ENCODE data around the gene RHEX. TPM values are rescaled to one million over a fixed set of nuclear protein-coding genes. Genes with fewer than 3 reads are reported as not detected.

Gene RHEX
- polyA plus RNA-seq, 1 of the 3 experiments (the other 2 are of a cell fraction): not detected

- ChIA-PET CTCF (no interaction called here), POLR2A (no interaction called here)
Observed at GRCh38 chr1:206122686-206123085, 69.7 kb downstream of the RHEX start.

DNA sequence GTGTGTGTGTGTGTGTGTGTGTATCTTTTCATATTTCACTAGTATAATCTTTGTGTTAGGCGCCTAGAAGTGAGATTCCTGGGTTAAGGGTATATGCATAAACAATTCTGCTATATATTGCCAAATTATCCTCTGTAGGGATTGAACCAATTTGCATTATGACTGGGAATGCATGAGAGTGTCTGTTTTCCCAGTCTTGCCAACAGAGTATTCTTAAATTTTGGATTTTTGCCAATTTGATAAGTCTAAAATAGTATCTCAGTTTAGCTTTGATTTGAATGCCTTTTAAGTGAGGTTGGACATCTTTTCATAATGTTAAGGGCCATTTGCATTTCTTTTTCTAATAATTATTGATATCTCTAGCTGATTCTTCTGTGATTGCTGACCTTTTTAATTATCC lies 72.4 kb downstream of the RHEX start:
- Histone ChIP-seq H3K36me3 (replicated peaks in 1 of 2; ENCODE audit: control insufficient read depth in 1 of 2, insufficient read depth in 2 of 2, low read length in 1 of 2) (no peaks in the 10 kb centered on the region), H2AFZ (ENCODE audit: low read depth) (no peak overlapping the region), H4K20me1 (ENCODE audit: insufficient read depth) (no peaks in the 10 kb centered on the region), H3K79me2 (ENCODE audit: insufficient read depth) (no peaks in the 10 kb centered on the region), H3K27ac (ENCODE audit: low read depth in 2 of 2, low read length in 1 of 2) (no peak overlapping the region), H3K4me3 (ENCODE audit: low read depth in 2 of 2, low read length in 1 of 2) (no peak overlapping the region), H3K9ac (no peak overlapping the region), H3K9me2 (no peaks in the 10 kb centered on the region), H3F3A (replicated peaks; ENCODE audit: insufficient read depth) (no peaks in the 10 kb centered on the region), H3K9me3 (peaks cover 10% of the 10 kb centered on the region; the same call in 1 of the 2 replicates), H3K4me1 (ENCODE audit: control insufficient read depth in 1 of 2, insufficient read depth in 2 of 2, low read depth in 1 of 2, low read length in 1 of 2) (no peaks in the 10 kb centered on the region), H3K4me2 (no peak overlapping the region), H3K27me3 (ENCODE audit: insufficient read depth) (peaks cover 25% of the 10 kb centered on the region; the same call in 1 of the 2 replicates)
- no peak for DNase-seq
- ChIA-PET POLR2A (no interaction called here), CTCF (interaction anchor here (0.8 to 1.7 kb wide), 2 partner anchors 10 to 95 kb away, joined by 3 to 5 read pairs; no protein-coding TSS in a partner anchor)
- 53% methylated on average over 1 of the region's 1 CpG for WGBS (ENCODE audit: low lambda C conversion rate)
- TF ChIP-seq RFX5 (IDR thresholded peaks at IDR 0.05; ENCODE audit: low read length) (no peak), GATA2 (CRISPR knock-in tag; IDR thresholded peaks at IDR 0.05) (no peak)

More at GRCh38 chr1:206122686-206123085, 69.7 kb downstream of the RHEX start:
- Histone ChIP-seq H4K20me1 (ENCODE audit: insufficient read depth) (no peaks in the 10 kb centered on the region), H3K79me2 (ENCODE audit: insufficient read depth) (no peaks in the 10 kb centered on the region), H3K4me2 (no peak overlapping the region), H3K9me2 (no peaks in the 10 kb centered on the region), H3K9ac (no peak overlapping the region), H3K9me3 (peaks cover 10% of the 10 kb centered on the region; the same call in 1 of the 2 replicates), H3K36me3 (replicated peaks in 1 of 2; ENCODE audit: control insufficient read depth in 1 of 2, insufficient read depth in 2 of 2, low read length in 1 of 2) (no peaks in the 10 kb centered on the region), H2AFZ (ENCODE audit: low read depth) (no peak overlapping the region), H3K27me3 (ENCODE audit: insufficient read depth) (peaks cover 26% of the 10 kb centered on the region), H3K4me3 (ENCODE audit: low read depth in 2 of 2, low read length in 1 of 2) (no peak overlapping the region), H3K27ac (ENCODE audit: low read depth in 2 of 2, low read length in 1 of 2) (no peak overlapping the region), H3F3A (replicated peaks; ENCODE audit: insufficient read depth) (no peaks in the 10 kb centered on the region), H3K4me1 (ENCODE audit: control insufficient read depth in 1 of 2, insufficient read depth in 2 of 2, low read depth in 1 of 2, low read length in 1 of 2) (peaks cover 0 to 3% of the 10 kb centered on the region in 2 experiments; a peak in 1 of 4 replicates)
- no peak for DNase-seq
- TF ChIP-seq RAD21 (IDR thresholded peaks at IDR 0.05; ENCODE audit: low read length) (no peak), ZBTB33 (IDR thresholded peaks at IDR 0.05; ENCODE audit: borderline replicate concordance, low read depth) (no peak), GABPA (IDR thresholded peaks at IDR 0.05; ENCODE audit: low read depth) (no peak), TAF1 (IDR thresholded peaks at IDR 0.05; ENCODE audit: borderline replicate concordance, low read depth, low read length) (no peak), CTCF (IDR thresholded peaks at IDR 0.05) (no peak), ELF1 (IDR thresholded peaks at IDR 0.05) (no peak), RFX5 (IDR thresholded peaks at IDR 0.05; ENCODE audit: low read length) (no peak)

Data from SK-N-SH (cell line).